Spleen (tissue), 7 donors: ENCODE measurements around the gene PRKG2.

Experiments used
- CTCF ChIP-seq, 11 experiments: fragments of 200-600 bp in 7 of 11; fragments of 450-650 bp in 4 of 11; sonication (generic) in 4 of 11; IDR thresholded peaks in 8 of 11; conservative IDR thresholded peaks in 3 of 11; 1 replicate in 7 of 11; 2 replicates in 4 of 11; pipeline versions ENCODE4 v1.4.0 to v1.8.0; 2016 to 2021; ENCODE audit warnings: antibody characterized with exemption in 11 of 11, inconsistent platforms in 4 of 11, mild to moderate bottlenecking in 1 of 11
- POLR2A ChIP-seq, 3 donors: fragments of 450-650 bp; IDR thresholded peaks; one replicate each; pipeline ENCODE4 v1.5.1; 2017; ENCODE audit warnings: antibody characterized with exemption in 3 of 3, mild to moderate bottlenecking in 1 of 3
- POLR2AphosphoS5 ChIP-seq, 3 donors: sonication (generic); formaldehyde crosslinking; IDR thresholded peaks; one replicate each; pipeline ENCODE4 v1.5.1; 2017; ENCODE audit warnings: antibody characterized with exemption in 3 of 3
- donor health status: DM: no; HTN: no; CAD: no; lungs with moderate emphysema.
- donor health status: DM: no; HTN: no; CAD: no.
- donor health status: DM: no; HTN: no; CAD: no.

GRCh38 chr4:81049330-81049729 lies 165.7 kb downstream of the PRKG2 start:
- TF ChIP-seq CTCF (IDR thresholded peaks at IDR 0.05 in 8 of 11, conservative IDR thresholded peaks at IDR 0.05 in 3 of 11) (no peak), POLR2A (IDR thresholded peaks at IDR 0.05) (no peak), POLR2AphosphoS5 (IDR thresholded peaks at IDR 0.05) (no peak)
